HepG2 (cell line): Measurements from ENCODE around the gene FKBP1A. TPM values are rescaled to one million over a fixed set of nuclear protein-coding genes. Genes with fewer than 3 reads are reported as not detected.

Experiments used
- ATAC-seq: fragments of 200-7000 bp; cut with Tn5 transposase; 3 replicates; pipeline ENCODE4 v1.9.1; 2020; ENCODE audit warnings: mild to moderate bottlenecking, moderate library complexity
- BruUV-seq: library from RNA; stranded (reverse); fragments of 400-500 nt; replicated peaks from 2 replicates; lab custom pipeline; 2021; lab: Mats Ljungman, UMichigan
- CTCF ChIA-PET: fragments of 300-600 bp; formaldehyde crosslinking; extraction: SDS; loops from one replicate; lab custom pipeline; 2021; ENCODE audit warnings: low total read pairs, inconsistent platforms, low intra/inter-chr PET ratio; lab: Yijun Ruan, JAX
- POLR2A ChIA-PET: fragments of 350-600 bp; sonication (Branson Sonifier 250); formaldehyde crosslinking; loops from one replicate; lab custom pipeline; 2020; ENCODE audit warnings: antibody characterized with exemption, inconsistent platforms; lab: Yijun Ruan, JAX
- DNase-seq: peaks from one replicate; pipeline ENCODE4 v3.0.0-alpha.2; 2015; ENCODE audit warnings: low spot score
- FAIRE-seq: peaks from 3 replicates; lab custom pipeline; 2011; peaks lifted over from hg19 to GRCh38; lab: Jason Lieb, UNC
- H2AFZ ChIP-seq: one replicate; pipeline ENCODE4 v1.6.1; 2011; ENCODE audit warnings: low read length, inconsistent platforms
- H3K27ac ChIP-seq: fragments of 300-600 bp; 3 replicates; pipeline ENCODE4 v1.8.0; 2011; ENCODE audit warnings: mixed run types, mild to moderate bottlenecking, mixed read lengths, low read length, inconsistent platforms; ENCODE audit not compliant: insufficient read depth; ENCODE audit errors: extremely low read length
- H3K27me3 ChIP-seq, 2 experiments: fragments of 200-600 bp in 1 of 2; 2 replicates in 1 of 2; 3 replicates in 1 of 2; pipeline versions ENCODE4 v1.6.0 to v1.8.0; 2011; ENCODE audit warnings: low read length in 2 of 2, mild to moderate bottlenecking in 2 of 2, moderate library complexity in 2 of 2, inconsistent platforms in 1 of 2; ENCODE audit not compliant: insufficient read depth in 2 of 2, control insufficient read depth in 1 of 2
- H3K36me3 ChIP-seq, 2 experiments: fragments of 200-600 bp in 1 of 2; replicated peaks in 1 of 2; 2 replicates in 1 of 2; 3 replicates in 1 of 2; pipeline versions ENCODE4 v1.5.1 to v1.8.0; 2011; ENCODE audit warnings: low read length in 2 of 2, inconsistent platforms in 1 of 2; ENCODE audit not compliant: insufficient read depth in 2 of 2, control insufficient read depth in 1 of 2
- H3K4me1 ChIP-seq: 2 replicates; pipeline ENCODE4 v1.5.1; 2012; ENCODE audit warnings: low read length, inconsistent platforms; ENCODE audit not compliant: insufficient read depth
- H3K4me2 ChIP-seq: 2 replicates; pipeline ENCODE4 v1.6.0; 2011; ENCODE audit warnings: low read depth, low read length, inconsistent platforms
- H3K4me3 ChIP-seq, 3 experiments: fragments of 200-600 bp in 1 of 3; sonication (generic), shearing (Covaris generic) in 1 of 3; replicated peaks in 1 of 3; 2 replicates each; pipeline ENCODE4 v1.5.1; 2011 to 2016; ENCODE audit warnings: low read length in 3 of 3, inconsistent platforms in 2 of 3, low read depth in 2 of 3, mild to moderate bottlenecking in 2 of 3, control low read depth in 1 of 3, mixed read lengths in 1 of 3; ENCODE audit not compliant: insufficient read depth in 1 of 3
- H3K79me2 ChIP-seq: one replicate; pipeline ENCODE4 v1.6.1; 2011; ENCODE audit warnings: low read length, inconsistent platforms; ENCODE audit not compliant: insufficient read depth
- H3K9ac ChIP-seq: 2 replicates; pipeline ENCODE4 v1.6.0; 2011; ENCODE audit warnings: mild to moderate bottlenecking, low read depth, low read length, inconsistent platforms; ENCODE audit not compliant: insufficient read depth
- H3K9me3 ChIP-seq: 2 replicates; pipeline ENCODE4 v1.5.1; 2012; ENCODE audit warnings: mild to moderate bottlenecking, low read length
- H4K20me1 ChIP-seq: 2 replicates; pipeline ENCODE4 v1.6.0; 2011; ENCODE audit warnings: inconsistent platforms, mild to moderate bottlenecking, low read length, moderate library complexity; ENCODE audit not compliant: insufficient read depth
- ATF1 ChIP-seq: IDR thresholded peaks from 2 replicates; pipeline ENCODE4 v1.6.1; 2016; ENCODE audit warnings: mild to moderate bottlenecking, control low read depth
- ATM ChIP-seq: fragments of 450-650 bp; IDR thresholded peaks from 2 replicates; pipeline ENCODE4 v1.7.1; 2017; ENCODE audit warnings: mild to moderate bottlenecking, borderline replicate concordance
- FOXA3 ChIP-seq: IDR thresholded peaks from 2 replicates; pipeline ENCODE4 v1.6.1; 2016; ENCODE audit warnings: missing genetic modification reagents, missing compliant biosample characterization
- HMGXB4 ChIP-seq, 2 experiments: sonication (generic) in 1 of 2; formaldehyde crosslinking in 1 of 2; IDR thresholded peaks; 2 replicates each; pipeline versions ENCODE4 v1.4.0 to v1.6.1; 2018 to 2020; ENCODE audit warnings: missing genetic modification reagents in 2 of 2, borderline replicate concordance in 1 of 2, low read depth in 1 of 2, mild to moderate bottlenecking in 1 of 2, missing biosample characterization in 1 of 2
- MXI1 ChIP-seq: IDR thresholded peaks from 3 replicates; pipeline ENCODE4 v1.6.1; 2012; ENCODE audit warnings: low read depth, low read length, inconsistent platforms, borderline replicate concordance
- PPARG ChIP-seq: conservative IDR thresholded peaks from 2 replicates; pipeline ENCODE4 v1.6.1; 2016; ENCODE audit warnings: missing biosample characterization, missing genetic modification reagents
- SAP130 ChIP-seq: IDR thresholded peaks from 2 replicates; pipeline ENCODE4 v1.6.1; 2016; ENCODE audit warnings: low read depth
- SP140L ChIP-seq: sonication (generic); formaldehyde crosslinking; IDR thresholded peaks from 2 replicates; pipeline ENCODE4 v1.4.0; 2020; ENCODE audit warnings: missing genetic modification reagents, borderline replicate concordance
- STAG1 ChIP-seq: sonication (generic); formaldehyde crosslinking; IDR thresholded peaks from 2 replicates; pipeline ENCODE4 v1.4.0; 2020; ENCODE audit warnings: missing genetic modification reagents
- TCF7L2 ChIP-seq: IDR thresholded peaks from 2 replicates; pipeline ENCODE4 v1.6.1; 2011; ENCODE audit warnings: mild to moderate bottlenecking, low read depth, low read length, moderate library complexity
- ZNF18 ChIP-seq: sonication (generic); formaldehyde crosslinking; IDR thresholded peaks from 2 replicates; pipeline ENCODE4 v1.8.0; 2022; ENCODE audit warnings: mild to moderate bottlenecking, missing genetic modification reagents; ENCODE audit not compliant: insufficient replicate concordance
- ZNF670 ChIP-seq: sonication (generic); formaldehyde crosslinking; IDR thresholded peaks from 2 replicates; pipeline ENCODE4 v1.8.0; 2022; ENCODE audit warnings: mild to moderate bottlenecking, missing genetic modification reagents, borderline replicate concordance
- ZNF761 ChIP-seq: sonication (generic); formaldehyde crosslinking; conservative IDR thresholded peaks from 2 replicates; pipeline ENCODE4 v1.4.0; 2020; ENCODE audit warnings: mild to moderate bottlenecking, missing genetic modification reagents
- WGBS: methylation state at CpG from one replicate; pipeline ENCODE4 v1.1.6; 2017; ENCODE audit warnings: low lambda C conversion rate; 5-methylcytosine and 5-hydroxymethylcytosine counted together
- in situ Hi-C: cut with HindIII; loops from 2 replicates; pipeline ENCODE4 v1.10.0; 2017; ENCODE audit warnings: low pct_unique_long_range_greater_than_20kb; ENCODE audit not compliant: extremely low pct_ligation_motif_present
- intact Hi-C: fragments of 100-400 bp; cut with micrococcal nuclease; formaldehyde crosslinking; loops from one replicate; pipeline ENCODE4 v1.10.0; 2022; ENCODE audit not compliant: unreplicated experiment
- polyA plus RNA-seq, 8 experiments: library from polyadenylated mRNA; depleted of rRNA in 3 of 8; stranded (reverse) in 7 of 8; unstranded in 1 of 8; fragments of >200 nt; fragmentation: Illumina TruSeq in 4 of 8; extraction: Trizol in 4 of 8; gene quantifications; 2 replicates each; pipeline versions ENCODE4 v1.2.1 to v1.2.3, GENCODE V29; 2011 to 2016; ENCODE audit warnings: low read depth in 4 of 8, missing spikeins in 1 of 8, mixed read lengths in 1 of 8; ENCODE audit not compliant: insufficient read depth in 1 of 8
- total RNA-seq, 5 experiments: library from RNA; depleted of rRNA; stranded (reverse); fragments of >200 nt; fragmentation: Illumina TruSeq; extraction: Trizol; gene quantifications; 2 replicates each; pipeline ENCODE4 v1.2.3, GENCODE V29; 2016; ENCODE audit warnings: low read depth in 1 of 5
- TF ChIP-seq, protein P1 (sequence below): sonication (generic); formaldehyde crosslinking; IDR thresholded peaks from 2 replicates; pipeline ENCODE4 v1.4.0; 2020; ENCODE audit warnings: missing genetic modification reagents, low read depth, mild to moderate bottlenecking, borderline replicate concordance
- TF ChIP-seq, protein P2 (sequence below): sonication (generic); formaldehyde crosslinking; IDR thresholded peaks from 2 replicates; pipeline ENCODE4 v1.4.0; 2020; ENCODE audit warnings: mild to moderate bottlenecking, missing genetic modification reagents
- TF ChIP-seq, protein P3 (sequence below): sonication (generic); formaldehyde crosslinking; conservative IDR thresholded peaks from 2 replicates; pipeline ENCODE4 v1.8.0; 2022; ENCODE audit warnings: mild to moderate bottlenecking, moderate library complexity, missing genetic modification reagents

The FKBP1A gene
- total and polyA plus RNA-seq, 2 of the 13 experiments (the other 11 are each of a cell fraction or from before 2014, with no cell fraction given): 119 to 468 TPM

DNA sequence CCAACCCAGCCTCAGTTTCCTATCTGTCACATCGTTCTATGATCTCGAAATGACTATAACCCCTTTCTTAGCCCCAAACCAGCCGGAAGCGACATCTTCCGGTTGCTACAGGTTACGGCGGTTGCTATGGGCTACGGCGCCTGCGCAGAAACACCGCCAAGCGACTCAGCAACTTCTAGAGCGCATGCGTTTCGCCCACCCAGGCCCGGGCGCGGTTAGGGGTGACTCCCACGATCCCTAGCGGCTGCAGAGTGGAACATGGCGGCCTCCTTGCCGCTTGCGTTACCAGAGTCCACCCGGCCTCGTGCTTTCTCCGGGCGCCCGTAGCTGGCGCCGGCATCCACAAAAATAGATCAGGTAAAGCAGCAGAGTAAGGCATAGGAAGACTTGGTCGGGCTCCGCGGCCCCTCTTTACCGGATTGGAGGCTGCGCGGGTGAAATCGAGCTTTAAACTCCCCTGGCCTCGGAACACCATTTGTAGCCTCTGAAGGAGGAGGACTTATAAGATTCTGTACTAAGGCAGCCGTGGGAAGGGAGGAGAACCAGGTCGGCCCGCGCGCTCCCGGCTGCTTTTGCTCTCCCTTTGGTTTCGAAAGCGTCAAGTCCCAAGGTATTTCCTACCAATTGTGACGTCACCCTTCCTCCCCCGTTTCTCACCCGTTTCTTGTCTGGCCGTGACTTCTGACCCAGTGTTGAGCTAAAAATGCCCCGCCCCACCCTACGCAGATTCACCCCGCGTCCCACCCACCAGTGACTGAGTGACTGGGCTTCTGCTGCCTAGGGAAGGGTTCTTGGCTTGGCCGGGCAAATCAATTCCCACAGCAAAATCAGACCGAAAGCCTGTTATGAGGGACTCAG is 67.5 kb downstream of the FKBP1A start:
- CTCF ChIA-PET: no interaction called here
- Histone ChIP-seq H3K9ac (peak overlapping the region; percentile 100), H4K20me1 (peaks cover 18% of the 10 kb centered on the region; the same call in 1 of the 2 replicates), H3K9me3 (no peaks in the 10 kb centered on the region), H3K79me2 (peaks cover 49% of the 10 kb centered on the region), H2AFZ (no peak overlapping the region), H3K4me2 (peak overlapping the region; percentile 98), H3K27ac (peak overlapping the region; percentile 98), H3K4me1 (peaks cover 69% of the 10 kb centered on the region), H3K27me3 (no peaks in the 10 kb centered on the region; a peak in 2 of 5 replicates), H3K4me3 (peak overlapping the region; percentile 80 to 98 (median 96)), H3K36me3 (0 out of 5 replicates have a peak, but pooled peaks cover 0 to 2% of the 10 kb centered on the region in 2 experiments)
- intact Hi-C loops (loop anchor here (1.0 to 5.0 kb wide), 3 partner anchors 12 to 68 kb away; partner anchors contain the start of gene FKBP1A), in situ Hi-C loops (no loop called here)
- BruUV-seq: TSS peak; percentile 97
- DNase-seq: peak; percentile 97
- POLR2A ChIA-PET: interaction anchor here (0.7 to 3.1 kb wide), 36 partner anchors 8 to 782 kb away, joined by 3 to 41 read pairs (median 4); partner anchors contain the start of genes CSNK2A1, FKBP1A, NSFL1C and PSMF1
- FAIRE-seq: peak; percentile 94
- 2% methylated on average over 56 of the region's 56 CpGs for WGBS
- peak; percentile 79 for ATAC-seq
- peak; percentile 96 for TF ChIP-seq PPARG (CRISPR knock-in tag)
- no peak for TF ChIP-seq TCF7L2
- TF ChIP-seq FOXA3: no peak; the same call in 1 of the 2 replicates
- peak; percentile 89 for TF ChIP-seq SAP130 (CRISPR knock-in tag)
- peak in 1 of 2 experiments; percentile 47 for TF ChIP-seq HMGXB4 (CRISPR knock-in tag; IDR thresholded peaks at IDR 0.05; ENCODE audit: borderline replicate concordance in 1 of 2, low read depth in 1 of 2)
- TF ChIP-seq, protein P1, sequence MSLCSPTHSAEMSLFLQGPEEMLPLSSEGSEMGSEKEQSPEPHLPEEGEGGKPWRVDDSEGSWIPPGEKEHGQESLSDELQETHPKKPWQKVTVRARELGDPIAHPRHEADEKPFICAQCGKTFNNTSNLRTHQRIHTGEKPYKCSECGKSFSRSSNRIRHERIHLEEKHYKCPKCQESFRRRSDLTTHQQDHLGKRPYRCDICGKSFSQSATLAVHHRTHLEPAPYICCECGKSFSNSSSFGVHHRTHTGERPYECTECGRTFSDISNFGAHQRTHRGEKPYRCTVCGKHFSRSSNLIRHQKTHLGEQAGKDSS (CRISPR knock-in tag): 0 out of 2 replicates have a peak, but pooled peaks have one; percentile 42
- TF ChIP-seq ZNF18 (CRISPR knock-in tag): peak; percentile 68
- TF ChIP-seq, protein P2, sequence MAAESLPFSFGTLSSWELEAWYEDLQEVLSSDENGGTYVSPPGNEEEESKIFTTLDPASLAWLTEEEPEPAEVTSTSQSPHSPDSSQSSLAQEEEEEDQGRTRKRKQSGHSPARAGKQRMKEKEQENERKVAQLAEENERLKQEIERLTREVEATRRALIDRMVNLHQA (CRISPR knock-in tag): no peak
- TF ChIP-seq STAG1 (CRISPR knock-in tag): peak; percentile 17
- TF ChIP-seq MXI1: peak; percentile 100
- TF ChIP-seq SP140L (CRISPR knock-in tag): no peak
- no peak for TF ChIP-seq ZNF670 (CRISPR knock-in tag)
- no peak for TF ChIP-seq ATM
- TF ChIP-seq ATF1: peak; percentile 94
- peak; percentile 63; the same call in 1 of the 2 replicates for TF ChIP-seq ZNF761 (CRISPR knock-in tag)
- TF ChIP-seq, protein P3, sequence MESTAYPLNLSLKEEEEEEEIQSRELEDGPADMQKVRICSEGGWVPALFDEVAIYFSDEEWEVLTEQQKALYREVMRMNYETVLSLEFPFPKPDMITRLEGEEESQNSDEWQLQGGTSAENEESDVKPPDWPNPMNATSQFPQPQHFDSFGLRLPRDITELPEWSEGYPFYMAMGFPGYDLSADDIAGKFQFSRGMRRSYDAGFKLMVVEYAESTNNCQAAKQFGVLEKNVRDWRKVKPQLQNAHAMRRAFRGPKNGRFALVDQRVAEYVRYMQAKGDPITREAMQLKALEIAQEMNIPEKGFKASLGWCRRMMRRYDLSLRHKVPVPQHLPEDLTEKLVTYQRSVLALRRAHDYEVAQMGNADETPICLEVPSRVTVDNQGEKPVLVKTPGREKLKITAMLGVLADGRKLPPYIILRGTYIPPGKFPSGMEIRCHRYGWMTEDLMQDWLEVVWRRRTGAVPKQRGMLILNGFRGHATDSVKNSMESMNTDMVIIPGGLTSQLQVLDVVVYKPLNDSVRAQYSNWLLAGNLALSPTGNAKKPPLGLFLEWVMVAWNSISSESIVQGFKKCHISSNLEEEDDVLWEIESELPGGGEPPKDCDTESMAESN (CRISPR knock-in tag): peak; percentile 83; the same call in 1 of the 2 replicates
